ENCODE results near the gene CAPN10. TPM values are rescaled to one million over a fixed set of nuclear protein-coding genes. Genes with fewer than 3 reads are reported as not detected.
"Not testable (repeated sequence)": the region's sequence is repeated elsewhere in the genome, so short reads cannot be mapped to it uniquely, and the experiment has no call there.

Gene CAPN10
- total RNA-seq, 1 donor from 2014 or later, result 49.6 TPM

- peak; percentile 62 for DNase-seq (ENCODE audit: low spot score)
- intact Hi-C loops (cut with micrococcal nuclease), result no loop called here
- Mint-ChIP-seq H3K9me3 (no peaks in the 10 kb centered on the region), H3K27me3 (ENCODE audit: low read depth) (no peaks in the 10 kb centered on the region), H3K4me3 (ENCODE audit: low read depth) (peak within 1 kb of the TSS; percentile 86), H3K36me3 (ENCODE audit: low read depth) (peaks cover 54% of the 10 kb centered on the region), H3K4me1 (ENCODE audit: low read depth) (peaks cover 36% of the 10 kb centered on the region), H3K27ac (no peak within 1 kb of the TSS)
These were observed 28.7 kb upstream of the CAPN10 start, which contains the start of gene ANKMY1 for GRCh38 chr2:240557808-240558207. TSS of gene ANKMY1 (minus strand) at chr2:240557988. CDS start at chr2:240557335, 653 bp downstream.

- no peak for DNase-seq (ENCODE audit: low spot score)
- Mint-ChIP-seq H3K9me3 (no peaks in the 10 kb centered on the region), H3K36me3 (ENCODE audit: low read depth) (peaks cover 54% of the 10 kb centered on the region), H3K4me3 (ENCODE audit: low read depth) (peak overlapping the region; percentile 86), H3K4me1 (ENCODE audit: low read depth) (peaks cover 40% of the 10 kb centered on the region), H3K27ac (no peak overlapping the region), H3K27me3 (ENCODE audit: low read depth) (no peaks in the 10 kb centered on the region)
- intact Hi-C loops (cut with micrococcal nuclease), result no loop called here
These were observed 28.2 kb upstream of the CAPN10 start for GRCh38 chr2:240558236-240558761.

GRCh38 chr2:240559286-240559685, 27.2 kb upstream of the CAPN10 start:
- H3K4me3 Mint-ChIP-seq (ENCODE audit: low read depth), result peak overlapping the region; percentile 86
- H3K27ac Mint-ChIP-seq, result peak overlapping the region; percentile 78
- H3K27me3 Mint-ChIP-seq (ENCODE audit: low read depth), result no peaks in the 10 kb centered on the region
- H3K9me3 Mint-ChIP-seq, result no peaks in the 10 kb centered on the region
- peaks cover 56% of the 10 kb centered on the region for H3K36me3 Mint-ChIP-seq (ENCODE audit: low read depth)
- intact Hi-C loops (cut with micrococcal nuclease), result no loop called here
- H3K4me1 Mint-ChIP-seq (ENCODE audit: low read depth), result peaks cover 50% of the 10 kb centered on the region
- DNase-seq (ENCODE audit: low spot score), result no peak

- Mint-ChIP-seq H3K27me3 (ENCODE audit: low read depth) (no peaks in the 10 kb centered on the region), H3K36me3 (ENCODE audit: low read depth) (peaks cover 57% of the 10 kb centered on the region)
These were observed 26.5 kb upstream of the CAPN10 start, which contains the start of gene DUSP28 for GRCh38 chr2:240560084-240560479. TSS of gene DUSP28 (plus strand) at chr2:240560357. CDS start at chr2:240560685, 328 bp downstream.

GRCh38 chr2:240560480-240561324, 25.8 kb upstream of the CAPN10 start:
- Mint-ChIP-seq H3K4me3 (ENCODE audit: low read depth) (peak overlapping the region; percentile 83), H3K4me1 (ENCODE audit: low read depth) (peaks cover 63% of the 10 kb centered on the region), H3K27me3 (ENCODE audit: low read depth) (no peaks in the 10 kb centered on the region), H3K9me3 (no peaks in the 10 kb centered on the region), H3K36me3 (ENCODE audit: low read depth) (peaks cover 62% of the 10 kb centered on the region), H3K27ac (peak overlapping the region; percentile 87)
- intact Hi-C loops (cut with micrococcal nuclease), result loop anchor here (1.0 to 10.0 kb wide), 8 partner anchors 26 to 754 kb away; partner anchors contain the start of genes CAPN10, GPC1, GPR35 and HDLBP
- peak; percentile 98 for DNase-seq (ENCODE audit: low spot score)

More at GRCh38 chr2:240560084-240560479, 26.5 kb upstream of the CAPN10 start, which contains the start of gene DUSP28:
- peak; percentile 88 for DNase-seq (ENCODE audit: low spot score)
- peaks cover 58% of the 10 kb centered on the region for H3K4me1 Mint-ChIP-seq (ENCODE audit: low read depth)
- intact Hi-C loops (cut with micrococcal nuclease), result loop anchor here (2.0 to 10.0 kb wide), 5 partner anchors 125 to 755 kb away; partner anchors contain the start of genes GPC1, HDLBP, NDUFA10 and PPP1R7
- no peaks in the 10 kb centered on the region for H3K9me3 Mint-ChIP-seq
- peak within 1 kb of the TSS; percentile 86 for H3K4me3 Mint-ChIP-seq (ENCODE audit: low read depth)
- peak within 1 kb of the TSS; percentile 87 for H3K27ac Mint-ChIP-seq

- Mint-ChIP-seq H3K4me3 (ENCODE audit: low read depth) (peak overlapping the region; percentile 83), H3K9me3 (no peaks in the 10 kb centered on the region), H3K27ac (peak overlapping the region; percentile 87), H3K4me1 (ENCODE audit: low read depth) (peaks cover 66% of the 10 kb centered on the region), H3K36me3 (ENCODE audit: low read depth) (peaks cover 62% of the 10 kb centered on the region), H3K27me3 (ENCODE audit: low read depth) (no peaks in the 10 kb centered on the region)
- DNase-seq (ENCODE audit: low spot score), result peak; percentile 10
- intact Hi-C loops (cut with micrococcal nuclease), result loop anchor here (1.0 to 10.0 kb wide), 8 partner anchors 25 to 753 kb away; partner anchors contain the start of genes CAPN10, GPC1, GPR35 and HDLBP
These were observed 25.1 kb upstream of the CAPN10 start for GRCh38 chr2:240561325-240561971.

GRCh38 chr2:240563231-240563630, 23.3 kb upstream of the CAPN10 start:
- H3K27me3 Mint-ChIP-seq (ENCODE audit: low read depth); H3K9me3 Mint-ChIP-seq; DNase-seq (ENCODE audit: low spot score); H3K27ac Mint-ChIP-seq; H3K4me3 Mint-ChIP-seq (ENCODE audit: low read depth): not testable (repeated sequence)
- Mint-ChIP-seq H3K36me3 (ENCODE audit: low read depth) (peaks cover 60% of the 10 kb centered on the region), H3K4me1 (ENCODE audit: low read depth) (peaks cover 66% of the 10 kb centered on the region)
- intact Hi-C loops (cut with micrococcal nuclease), result loop anchor here (5.0 to 10.0 kb wide), 2 partner anchors 592 to 654 kb away; partner anchors contain the start of gene PPP1R7

GRCh38 chr2:240563951-240564560, 22.5 kb upstream of the CAPN10 start:
- peak overlapping the region; percentile 94 for H3K4me3 Mint-ChIP-seq (ENCODE audit: low read depth)
- intact Hi-C loops (cut with micrococcal nuclease), result loop anchor here (5.0 to 10.0 kb wide), 2 partner anchors 591 to 653 kb away; partner anchors contain the start of gene PPP1R7
- H3K27me3 Mint-ChIP-seq (ENCODE audit: low read depth), result no peaks in the 10 kb centered on the region
- H3K4me1 Mint-ChIP-seq (ENCODE audit: low read depth), result peaks cover 58% of the 10 kb centered on the region
- peaks cover 52% of the 10 kb centered on the region for H3K36me3 Mint-ChIP-seq (ENCODE audit: low read depth)
- H3K27ac Mint-ChIP-seq, result peak overlapping the region; percentile 97
- H3K9me3 Mint-ChIP-seq, result no peaks in the 10 kb centered on the region
- no peak for DNase-seq (ENCODE audit: low spot score)

- intact Hi-C loops (cut with micrococcal nuclease), result loop anchor here (1.0 to 10.0 kb wide), 4 partner anchors 22 to 653 kb away; partner anchors contain the start of genes CAPN10, GPR35 and PPP1R7
- peaks cover 57% of the 10 kb centered on the region for H3K4me1 Mint-ChIP-seq (ENCODE audit: low read depth)
These were observed 21.8 kb upstream of the CAPN10 start for GRCh38 chr2:240564561-240565332.

GRCh38 chr2:240565333-240566202, 21.0 kb upstream of the CAPN10 start:
- no peaks in the 10 kb centered on the region for H3K27me3 Mint-ChIP-seq (ENCODE audit: low read depth)
- peak; percentile 93 for DNase-seq (ENCODE audit: low spot score)
- intact Hi-C loops (cut with micrococcal nuclease), result loop anchor here (1.0 to 10.0 kb wide), 5 partner anchors 21 to 589 kb away; partner anchors contain the start of genes CAPN10, GPR35 and PPP1R7
- peaks cover 41% of the 10 kb centered on the region for H3K36me3 Mint-ChIP-seq (ENCODE audit: low read depth)
- no peaks in the 10 kb centered on the region for H3K9me3 Mint-ChIP-seq
- peak overlapping the region; percentile 97 for H3K27ac Mint-ChIP-seq
- peaks cover 59% of the 10 kb centered on the region for H3K4me1 Mint-ChIP-seq (ENCODE audit: low read depth)
- H3K4me3 Mint-ChIP-seq (ENCODE audit: low read depth), result peak overlapping the region; percentile 94

More at GRCh38 chr2:240564561-240565332, 21.8 kb upstream of the CAPN10 start:
- Mint-ChIP-seq H3K9me3 (no peaks in the 10 kb centered on the region), H3K4me3 (ENCODE audit: low read depth) (peak overlapping the region; percentile 94), H3K27ac (peak overlapping the region; percentile 97), H3K36me3 (ENCODE audit: low read depth) (peaks cover 45% of the 10 kb centered on the region), H3K27me3 (ENCODE audit: low read depth) (no peaks in the 10 kb centered on the region)
- DNase-seq (ENCODE audit: low spot score), result peak; percentile 18

Measured in activated T-helper 2 cell treated with anti-CD3 and anti-CD28 coated beads, Interferon-gamma antibody, Interleukin-2, Interleukin-4, amounts not matched to agents 10 μg/mL and 5 μg/mL and 100 μg/mL, durations not matched to agents 14 hours and 24 hours and 36 hours (primary cell).